HG03280 (cell line): ENCODE results near the gene PUS10.
"Not testable (repeated sequence)": the region's sequence is repeated elsewhere in the genome, so short reads cannot be mapped to it uniquely, and the experiment has no call there.

Source experiments
- ATAC-seq: cut with Tn5 transposase; IDR thresholded peaks from one replicate; pipeline ENCODE4 v1.9.1; 2021; ENCODE audit warnings: mild to moderate bottlenecking, moderate library complexity; ENCODE audit not compliant: unreplicated experiment

The PUS10 gene

GRCh38 chr2:61017556-61018317 is at the start of gene PUS10, which contains the start of gene PEX13:
Gene PUS10, minus strand, starts transcription at chr2:61018255. Its CDS starts 6,365 bp downstream, at chr2:61011890.
Gene PEX13, plus strand, starts transcription at chr2:61017720. Its CDS starts 40 bp downstream, at chr2:61017760.
- peak; percentile 75 for ATAC-seq

- peak; percentile 99 for ATAC-seq
Measured at GRCh38 chr2:61065714-61066709, 48.0 kb upstream of the PUS10 start, which contains the start of gene SANBR. Gene SANBR, plus strand, starts transcription at chr2:61065871. Its CDS starts 4,480 bp downstream, at chr2:61070351.

GRCh38 chr2:61059382-61059781 is 41.3 kb upstream of the PUS10 start:
- no peak for ATAC-seq

GRCh38 chr2:61057562-61057961 is 39.5 kb upstream of the PUS10 start:
- ATAC-seq = no peak

GRCh38 chr2:61055557-61055956 is 37.5 kb upstream of the PUS10 start:
- no peak for ATAC-seq

- ATAC-seq = no peak
Measured at GRCh38 chr2:61045999-61046398, 27.9 kb upstream of the PUS10 start.

GRCh38 chr2:61045226-61045625 is 27.2 kb upstream of the PUS10 start:
- no peak for ATAC-seq

- no peak for ATAC-seq
Measured at GRCh38 chr2:61044636-61045035, 26.6 kb upstream of the PUS10 start.

- no peak for ATAC-seq
Measured at GRCh38 chr2:61042807-61043206, 24.8 kb upstream of the PUS10 start.

GRCh38 chr2:61036643-61037042 is 18.6 kb upstream of the PUS10 start:
- ATAC-seq = not testable (repeated sequence)

- ATAC-seq = not testable (repeated sequence)
Measured at GRCh38 chr2:61034592-61034991, 16.5 kb upstream of the PUS10 start.

- ATAC-seq = no peak
Measured at GRCh38 chr2:61029533-61029932, 11.5 kb upstream of the PUS10 start.

GRCh38 chr2:61023670-61024069 is 5.6 kb upstream of the PUS10 start:
- ATAC-seq = no peak

- no peak for ATAC-seq
Measured at GRCh38 chr2:61021228-61021660, 3.2 kb upstream of the PUS10 start.

GRCh38 chr2:61018798-61019197 is 743 bp upstream of the PUS10 start:
- ATAC-seq = no peak

- no peak for ATAC-seq
Measured at GRCh38 chr2:61018318-61018755, 282 bp upstream of the PUS10 start.

- ATAC-seq = peak; percentile 67
Measured at GRCh38 chr2:61017003-61017555, 976 bp downstream of the PUS10 start.

- ATAC-seq = peak; percentile 21
Measured at GRCh38 chr2:61016392-61017002, 1.6 kb downstream of the PUS10 start.

GRCh38 chr2:61015976-61016375 is 2.1 kb downstream of the PUS10 start:
- ATAC-seq = no peak

GRCh38 chr2:61014763-61015162 is 3.3 kb downstream of the PUS10 start:
- ATAC-seq = no peak

GRCh38 chr2:61013382-61013781 is 4.7 kb downstream of the PUS10 start:
- no peak for ATAC-seq
